ENCODE data around the gene RSRC1.

Gene RSRC1

DNA sequence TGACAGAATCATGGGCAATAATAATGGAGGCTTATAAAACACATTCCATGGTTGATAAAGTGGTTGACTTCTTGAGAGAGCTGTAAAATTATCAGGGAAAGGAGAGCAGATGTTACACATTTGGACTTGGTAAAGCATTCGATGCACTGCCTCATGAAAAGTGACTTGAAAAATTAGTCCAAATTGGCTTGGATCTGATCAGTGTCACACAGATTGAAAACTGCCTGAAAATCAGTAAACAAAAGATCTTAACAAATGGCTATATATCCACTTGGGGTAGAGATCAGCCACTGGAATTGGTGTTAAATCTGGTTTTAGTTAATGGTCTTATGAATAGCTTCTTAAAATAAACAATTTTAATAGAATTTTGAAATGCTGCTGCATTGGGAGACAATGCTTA, 24.0 kb upstream of the RSRC1 start:
- Histone ChIP-seq H4K20me1 (ENCODE audit: low read depth, low read length) (no peaks in the 10 kb centered on the region), H2AFZ (ENCODE audit: low read depth, low read length, severe bottlenecking) (no peak overlapping the region), H3K9ac (ENCODE audit: low read length) (no peak overlapping the region), H3K79me2 (ENCODE audit: insufficient read depth, low read length) (no peaks in the 10 kb centered on the region), H3F3A (ENCODE audit: insufficient read depth) (no peaks in the 10 kb centered on the region), H3K9me2 (replicated peaks; ENCODE audit: insufficient read depth, low read length) (no peaks in the 10 kb centered on the region), H3K9me3 (ENCODE audit: insufficient read depth, low read length) (no peaks in the 10 kb centered on the region), H3K36me3 (ENCODE audit: low read length) (no peaks in the 10 kb centered on the region), H3K27me3 (ENCODE audit: low read length) (no peaks in the 10 kb centered on the region), H3K27ac (ENCODE audit: low read depth, low read length) (no peak overlapping the region), H3K4me3 (ENCODE audit: insufficient read depth, low read length, poor library complexity, severe bottlenecking) (no peak overlapping the region), H3K4me2 (ENCODE audit: low read depth, low read length, poor library complexity, severe bottlenecking) (no peak overlapping the region)
- no peak for TF ChIP-seq CTCF (IDR thresholded peaks at IDR 0.05; ENCODE audit: insufficient read depth, low read length, poor library complexity, severe bottlenecking)
- TF ChIP-seq EZH2phosphoT487 (conservative IDR thresholded peaks at IDR 0.05; ENCODE audit: low read length), result no peak

- H3K9ac ChIP-seq (ENCODE audit: low read length), result no peak overlapping the region
- no peaks in the 10 kb centered on the region for H3K9me3 ChIP-seq (ENCODE audit: insufficient read depth, low read length)
- no peak overlapping the region for H3K4me3 ChIP-seq (ENCODE audit: insufficient read depth, low read length, poor library complexity, severe bottlenecking)
- no peak overlapping the region for H3K4me2 ChIP-seq (ENCODE audit: low read depth, low read length, poor library complexity, severe bottlenecking)
- no peak overlapping the region for H3K27ac ChIP-seq (ENCODE audit: low read depth, low read length)
- no peaks in the 10 kb centered on the region for H3K79me2 ChIP-seq (ENCODE audit: insufficient read depth, low read length)
- H3F3A ChIP-seq (ENCODE audit: insufficient read depth), result no peaks in the 10 kb centered on the region
- H2AFZ ChIP-seq (ENCODE audit: low read depth, low read length, severe bottlenecking), result no peak overlapping the region
- H4K20me1 ChIP-seq (ENCODE audit: low read depth, low read length), result no peaks in the 10 kb centered on the region
- H3K9me2 ChIP-seq (replicated peaks; ENCODE audit: insufficient read depth, low read length), result no peaks in the 10 kb centered on the region
- H3K36me3 ChIP-seq (ENCODE audit: low read length), result no peaks in the 10 kb centered on the region
- TF ChIP-seq EZH2phosphoT487 (conservative IDR thresholded peaks at IDR 0.05; ENCODE audit: low read length) (no peak), CTCF (IDR thresholded peaks at IDR 0.05; ENCODE audit: insufficient read depth, low read length, poor library complexity, severe bottlenecking) (no peak)
- no peaks in the 10 kb centered on the region for H3K27me3 ChIP-seq (ENCODE audit: low read length)
Observed at GRCh38 chr3:158086361-158086760, 23.5 kb upstream of the RSRC1 start.

GRCh38 chr3:158086776-158087175, 23.1 kb upstream of the RSRC1 start:
- Histone ChIP-seq H3K36me3 (ENCODE audit: low read length) (no peaks in the 10 kb centered on the region), H4K20me1 (ENCODE audit: low read depth, low read length) (no peaks in the 10 kb centered on the region), H3K27me3 (ENCODE audit: low read length) (no peaks in the 10 kb centered on the region), H3K9me3 (ENCODE audit: insufficient read depth, low read length) (no peaks in the 10 kb centered on the region), H3K4me2 (ENCODE audit: low read depth, low read length, poor library complexity, severe bottlenecking) (no peak overlapping the region), H3K79me2 (ENCODE audit: insufficient read depth, low read length) (no peaks in the 10 kb centered on the region), H3F3A (ENCODE audit: insufficient read depth) (no peaks in the 10 kb centered on the region), H3K9ac (ENCODE audit: low read length) (no peak overlapping the region), H3K4me3 (ENCODE audit: insufficient read depth, low read length, poor library complexity, severe bottlenecking) (no peak overlapping the region), H2AFZ (ENCODE audit: low read depth, low read length, severe bottlenecking) (no peak overlapping the region), H3K27ac (ENCODE audit: low read depth, low read length) (no peak overlapping the region), H3K9me2 (replicated peaks; ENCODE audit: insufficient read depth, low read length) (no peaks in the 10 kb centered on the region)
- no peak for TF ChIP-seq CTCF (IDR thresholded peaks at IDR 0.05; ENCODE audit: insufficient read depth, low read length, poor library complexity, severe bottlenecking)
- no peak for TF ChIP-seq EZH2phosphoT487 (conservative IDR thresholded peaks at IDR 0.05; ENCODE audit: low read length)

GRCh38 chr3:158091531-158091930, 18.4 kb upstream of the RSRC1 start:
- Histone ChIP-seq H3F3A (ENCODE audit: insufficient read depth) (no peaks in the 10 kb centered on the region), H3K9ac (ENCODE audit: low read length) (no peak overlapping the region), H3K36me3 (ENCODE audit: low read length) (no peaks in the 10 kb centered on the region), H3K4me3 (ENCODE audit: insufficient read depth, low read length, poor library complexity, severe bottlenecking) (no peak overlapping the region), H3K4me2 (ENCODE audit: low read depth, low read length, poor library complexity, severe bottlenecking) (no peak overlapping the region), H3K27me3 (ENCODE audit: low read length) (no peaks in the 10 kb centered on the region), H3K79me2 (ENCODE audit: insufficient read depth, low read length) (no peaks in the 10 kb centered on the region), H2AFZ (ENCODE audit: low read depth, low read length, severe bottlenecking) (no peak overlapping the region), H4K20me1 (ENCODE audit: low read depth, low read length) (no peaks in the 10 kb centered on the region), H3K9me2 (replicated peaks; ENCODE audit: insufficient read depth, low read length) (no peaks in the 10 kb centered on the region), H3K27ac (ENCODE audit: low read depth, low read length) (no peak overlapping the region), H3K9me3 (ENCODE audit: insufficient read depth, low read length) (no peaks in the 10 kb centered on the region)
- TF ChIP-seq CTCF (IDR thresholded peaks at IDR 0.05; ENCODE audit: insufficient read depth, low read length, poor library complexity, severe bottlenecking) (no peak), EZH2phosphoT487 (conservative IDR thresholded peaks at IDR 0.05; ENCODE audit: low read length) (no peak)

Data from SU-DHL-6 (cell line).